ENCODE data around the gene SERINC5.
"Not testable (repeated sequence)": the region's sequence is repeated elsewhere in the genome, so short reads cannot be mapped to it uniquely, and the experiment has no call there.

Gene SERINC5

GRCh38 chr5:80122579-80122978 lies 133.3 kb downstream of the SERINC5 start:
- in situ Hi-C loops (cut with HindIII; ENCODE audit: low pct_unique_long_range_greater_than_20kb, low sequenced_read_pairs), result no loop called here
- no peak for DNase-seq (ENCODE audit: low read depth in 1 of 2, low spot score in 1 of 2)
- TF ChIP-seq JUND (IDR thresholded peaks at IDR 0.05; ENCODE audit: low read depth), result no peak

GRCh38 chr5:80119372-80119771 lies 136.5 kb downstream of the SERINC5 start:
- in situ Hi-C loops (cut with HindIII; ENCODE audit: low pct_unique_long_range_greater_than_20kb, low sequenced_read_pairs), result no loop called here

GRCh38 chr5:80117446-80117845 lies 138.4 kb downstream of the SERINC5 start:
- in situ Hi-C loops (cut with HindIII; ENCODE audit: low pct_unique_long_range_greater_than_20kb, low sequenced_read_pairs), result no loop called here
- DNase-seq (ENCODE audit: low read depth in 1 of 2, low spot score in 1 of 2), result no peak
- TF ChIP-seq JUND (IDR thresholded peaks at IDR 0.05; ENCODE audit: low read depth), result no peak

More at GRCh38 chr5:80119372-80119771, 136.5 kb downstream of the SERINC5 start:
- no peak for DNase-seq (ENCODE audit: low read depth in 1 of 2, low spot score in 1 of 2)
- TF ChIP-seq JUND (IDR thresholded peaks at IDR 0.05; ENCODE audit: low read depth), result no peak

GRCh38 chr5:80116465-80116864 lies 139.4 kb downstream of the SERINC5 start:
- in situ Hi-C loops (cut with HindIII; ENCODE audit: low pct_unique_long_range_greater_than_20kb, low sequenced_read_pairs), result no loop called here
- TF ChIP-seq JUND (IDR thresholded peaks at IDR 0.05; ENCODE audit: low read depth), result no peak
- no peak for DNase-seq (ENCODE audit: low read depth in 1 of 2, low spot score in 1 of 2)

GRCh38 chr5:80116000-80116399 lies 139.8 kb downstream of the SERINC5 start:
- DNase-seq (ENCODE audit: low read depth in 1 of 2, low spot score in 1 of 2), result no peak
- TF ChIP-seq JUND (IDR thresholded peaks at IDR 0.05; ENCODE audit: low read depth), result no peak
- in situ Hi-C loops (cut with HindIII; ENCODE audit: low pct_unique_long_range_greater_than_20kb, low sequenced_read_pairs), result no loop called here

GRCh38 chr5:80114860-80115259 lies 141.0 kb downstream of the SERINC5 start:
- no peak for DNase-seq (ENCODE audit: low read depth in 1 of 2, low spot score in 1 of 2)
- in situ Hi-C loops (cut with HindIII; ENCODE audit: low pct_unique_long_range_greater_than_20kb, low sequenced_read_pairs), result no loop called here
- no peak for TF ChIP-seq JUND (IDR thresholded peaks at IDR 0.05; ENCODE audit: low read depth)

GRCh38 chr5:80111376-80111990 lies 144.4 kb downstream of the SERINC5 start:
- in situ Hi-C loops (cut with HindIII; ENCODE audit: low pct_unique_long_range_greater_than_20kb, low sequenced_read_pairs); DNase-seq (ENCODE audit: low read depth in 1 of 2, low spot score in 1 of 2): not testable (repeated sequence)

- no peak for TF ChIP-seq JUND (IDR thresholded peaks at IDR 0.05; ENCODE audit: low read depth)
- no peak for DNase-seq (ENCODE audit: low read depth in 1 of 2, low spot score in 1 of 2)
- in situ Hi-C loops (cut with HindIII; ENCODE audit: low pct_unique_long_range_greater_than_20kb, low sequenced_read_pairs), result no loop called here
Observed at GRCh38 chr5:80109646-80110478, 146.0 kb downstream of the SERINC5 start.

- TF ChIP-seq JUND (IDR thresholded peaks at IDR 0.05; ENCODE audit: low read depth), result no peak
- in situ Hi-C loops (cut with HindIII; ENCODE audit: low pct_unique_long_range_greater_than_20kb, low sequenced_read_pairs), result no loop called here
- no peak for DNase-seq (ENCODE audit: low read depth in 1 of 2, low spot score in 1 of 2)
Observed at GRCh38 chr5:80106916-80107315, 148.9 kb downstream of the SERINC5 start.

- no peak for TF ChIP-seq JUND (IDR thresholded peaks at IDR 0.05; ENCODE audit: low read depth)
- no peak for DNase-seq (ENCODE audit: low read depth in 1 of 2, low spot score in 1 of 2)
- in situ Hi-C loops (cut with HindIII; ENCODE audit: low pct_unique_long_range_greater_than_20kb, low sequenced_read_pairs), result no loop called here
Observed at GRCh38 chr5:80105698-80106439, 150.0 kb downstream of the SERINC5 start.

GRCh38 chr5:80103371-80103770 lies 152.5 kb downstream of the SERINC5 start:
- in situ Hi-C loops (cut with HindIII; ENCODE audit: low pct_unique_long_range_greater_than_20kb, low sequenced_read_pairs), result no loop called here
- no peak for TF ChIP-seq JUND (IDR thresholded peaks at IDR 0.05; ENCODE audit: low read depth)
- no peak for DNase-seq (ENCODE audit: low read depth in 1 of 2, low spot score in 1 of 2)

- DNase-seq (ENCODE audit: low read depth in 1 of 2, low spot score in 1 of 2), result no peak
- in situ Hi-C loops (cut with HindIII; ENCODE audit: low pct_unique_long_range_greater_than_20kb, low sequenced_read_pairs), result no loop called here
- no peak for TF ChIP-seq JUND (IDR thresholded peaks at IDR 0.05; ENCODE audit: low read depth)
Observed at GRCh38 chr5:80101993-80102392, 153.9 kb downstream of the SERINC5 start.

- no peak for DNase-seq (ENCODE audit: low read depth in 1 of 2, low spot score in 1 of 2)
- in situ Hi-C loops (cut with HindIII; ENCODE audit: low pct_unique_long_range_greater_than_20kb, low sequenced_read_pairs), result no loop called here
- no peak for TF ChIP-seq JUND (IDR thresholded peaks at IDR 0.05; ENCODE audit: low read depth)
Observed at GRCh38 chr5:80097451-80097850, 158.4 kb downstream of the SERINC5 start.

Measured in T47D (cell line).